NCI-H2081 (cell line): Measurements from ENCODE around the gene KAT14.
A peak's percentile ranks its signal among the peaks of the same experiment; 100 is the strongest.
"Not testable (repeated sequence)": the region's sequence is repeated elsewhere in the genome, so short reads cannot be mapped to it uniquely, and the experiment has no call there.

Source experiments
- DNase-seq, 2 experiments: peaks; one replicate each; lab custom pipeline; 2025; lab: John Stamatoyannopoulos, UW

Gene KAT14, protein sequence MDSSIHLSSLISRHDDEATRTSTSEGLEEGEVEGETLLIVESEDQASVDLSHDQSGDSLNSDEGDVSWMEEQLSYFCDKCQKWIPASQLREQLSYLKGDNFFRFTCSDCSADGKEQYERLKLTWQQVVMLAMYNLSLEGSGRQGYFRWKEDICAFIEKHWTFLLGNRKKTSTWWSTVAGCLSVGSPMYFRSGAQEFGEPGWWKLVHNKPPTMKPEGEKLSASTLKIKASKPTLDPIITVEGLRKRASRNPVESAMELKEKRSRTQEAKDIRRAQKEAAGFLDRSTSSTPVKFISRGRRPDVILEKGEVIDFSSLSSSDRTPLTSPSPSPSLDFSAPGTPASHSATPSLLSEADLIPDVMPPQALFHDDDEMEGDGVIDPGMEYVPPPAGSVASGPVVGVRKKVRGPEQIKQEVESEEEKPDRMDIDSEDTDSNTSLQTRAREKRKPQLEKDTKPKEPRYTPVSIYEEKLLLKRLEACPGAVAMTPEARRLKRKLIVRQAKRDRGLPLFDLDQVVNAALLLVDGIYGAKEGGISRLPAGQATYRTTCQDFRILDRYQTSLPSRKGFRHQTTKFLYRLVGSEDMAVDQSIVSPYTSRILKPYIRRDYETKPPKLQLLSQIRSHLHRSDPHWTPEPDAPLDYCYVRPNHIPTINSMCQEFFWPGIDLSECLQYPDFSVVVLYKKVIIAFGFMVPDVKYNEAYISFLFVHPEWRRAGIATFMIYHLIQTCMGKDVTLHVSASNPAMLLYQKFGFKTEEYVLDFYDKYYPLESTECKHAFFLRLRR

DNA sequence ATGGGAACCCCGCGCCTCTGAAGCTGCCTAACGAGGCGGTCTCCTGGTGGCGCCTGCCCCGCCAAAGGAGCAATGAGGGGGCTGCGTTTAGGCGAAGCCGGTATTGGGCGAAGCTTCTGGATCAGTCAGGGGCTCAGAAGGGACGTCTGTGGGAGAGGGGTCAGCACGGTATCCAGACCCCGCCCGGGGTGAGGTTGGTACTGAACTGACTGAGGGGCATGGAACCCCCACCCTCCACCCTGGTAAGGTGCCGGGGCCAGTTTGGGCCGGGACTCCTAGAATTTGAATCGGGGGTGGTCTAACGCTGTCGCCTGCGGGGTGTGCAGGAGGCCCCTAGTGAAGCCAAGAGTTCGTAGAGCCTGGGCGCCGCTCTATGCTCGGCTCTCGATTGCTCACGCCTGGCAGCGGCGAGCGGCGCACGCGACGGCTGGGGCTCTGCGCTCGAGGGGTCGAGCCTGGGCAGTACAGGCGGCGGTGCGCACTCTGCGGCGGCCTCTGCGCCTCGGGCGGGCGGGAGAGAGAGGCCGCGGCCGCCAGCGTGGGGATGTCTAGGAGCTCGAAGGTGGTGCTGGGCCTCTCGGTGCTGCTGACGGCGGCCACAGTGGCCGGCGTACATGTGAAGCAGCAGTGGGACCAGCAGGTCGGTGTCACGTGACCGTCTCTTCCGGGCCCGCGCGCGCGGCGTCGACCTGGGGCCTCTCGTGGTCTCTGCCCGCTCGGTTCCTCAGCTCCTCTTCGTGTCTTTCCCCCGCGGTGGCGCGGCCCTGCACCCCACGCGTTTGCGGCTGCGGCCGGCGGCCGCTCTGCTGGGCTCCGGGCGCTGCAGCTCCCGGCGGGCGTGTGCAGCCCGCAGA, at the start of gene KAT14, which contains the start of gene PET117:
Gene KAT14 (plus strand): TSS at position 452 of the 854 bp plus-strand sequence. CDS start 4,798 bp downstream, outside the sequence.
Gene PET117 (plus strand): TSS at position 452 of the 854 bp plus-strand sequence. CDS start 93 bp downstream, at position 545.
- DNase-seq, result peak; percentile 84 to 95

DNA sequence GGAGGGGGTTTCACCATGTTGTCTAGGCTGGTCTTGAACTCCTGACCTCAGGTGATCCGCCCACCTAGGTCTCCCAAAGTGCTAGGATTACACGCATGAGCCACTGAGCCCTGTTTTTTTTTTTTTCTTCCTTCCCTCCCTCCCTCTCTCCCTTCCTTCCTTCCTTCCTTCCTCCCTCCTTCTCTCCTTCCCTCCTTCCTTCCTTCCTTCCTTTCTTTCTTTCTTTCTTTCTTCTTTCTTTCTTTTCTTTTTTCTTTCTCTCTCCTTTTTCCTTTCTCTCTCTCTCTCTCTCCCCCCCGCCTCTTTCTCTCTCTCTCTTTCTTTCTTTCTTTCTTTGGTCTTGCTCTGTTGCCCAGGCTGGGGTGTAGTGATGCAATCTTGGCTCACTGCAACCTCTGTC, 49.4 kb upstream of the KAT14 start:
- DNase-seq, result not testable (repeated sequence)

DNA sequence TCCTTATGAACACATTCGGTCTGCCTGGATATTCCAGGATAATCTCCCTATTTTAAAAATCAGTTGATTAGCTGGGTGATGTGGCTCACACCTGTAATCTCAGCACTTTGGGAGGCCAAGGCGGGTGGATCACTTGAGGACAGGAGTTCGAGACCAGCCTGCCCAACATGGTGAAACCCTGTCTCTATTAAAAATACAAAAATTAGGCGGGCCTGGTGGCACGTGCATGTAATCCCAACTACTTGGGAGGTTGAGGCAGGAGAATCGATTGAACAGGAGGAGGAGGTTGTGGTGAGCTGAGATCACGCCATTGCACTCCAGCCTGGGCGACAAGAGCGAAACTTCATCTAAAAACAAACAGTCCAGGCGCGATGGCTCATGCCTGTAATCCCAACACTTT, 48.8 kb upstream of the KAT14 start:
- DNase-seq, result not testable (repeated sequence)

DNA sequence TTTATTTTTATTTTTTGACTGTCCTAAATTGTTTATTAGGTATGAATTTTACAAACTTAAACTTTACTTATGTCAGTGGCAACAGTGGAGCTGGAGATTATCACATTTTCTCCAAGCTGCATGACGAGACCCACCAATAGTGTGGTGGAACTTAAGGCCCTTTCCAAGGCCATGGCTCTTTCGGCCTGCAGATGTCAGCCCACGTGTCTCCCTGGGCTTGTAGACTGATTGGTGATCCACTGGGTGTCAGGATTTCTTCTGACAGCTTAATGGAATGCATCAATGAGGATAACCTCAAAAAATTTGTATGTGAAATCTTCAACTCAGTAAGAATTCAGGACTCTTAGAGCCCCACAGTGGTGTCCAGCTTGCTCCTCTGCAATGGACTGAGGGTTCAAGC, 47.6 kb upstream of the KAT14 start:
- no peak for DNase-seq

DNA sequence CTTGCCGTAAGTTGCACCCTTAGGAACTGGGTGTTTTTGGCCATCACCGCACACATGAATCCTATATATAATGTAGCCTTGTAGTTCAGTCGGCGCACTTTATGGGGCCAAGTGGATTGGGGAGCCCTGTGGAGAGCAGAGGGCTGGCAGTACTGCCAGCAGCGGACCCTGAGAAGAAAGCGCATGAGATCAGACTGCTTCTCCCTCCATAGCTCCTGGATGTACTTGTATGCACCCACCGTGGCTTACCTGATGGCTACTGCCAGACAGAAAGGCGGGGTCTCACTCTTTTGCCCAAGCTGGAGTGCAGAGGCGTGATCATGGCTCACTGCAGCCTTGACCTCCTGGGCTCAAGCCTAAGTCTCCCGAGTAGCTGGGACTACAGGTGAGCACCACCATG, 47.2 kb upstream of the KAT14 start:
- DNase-seq, result no peak

DNA sequence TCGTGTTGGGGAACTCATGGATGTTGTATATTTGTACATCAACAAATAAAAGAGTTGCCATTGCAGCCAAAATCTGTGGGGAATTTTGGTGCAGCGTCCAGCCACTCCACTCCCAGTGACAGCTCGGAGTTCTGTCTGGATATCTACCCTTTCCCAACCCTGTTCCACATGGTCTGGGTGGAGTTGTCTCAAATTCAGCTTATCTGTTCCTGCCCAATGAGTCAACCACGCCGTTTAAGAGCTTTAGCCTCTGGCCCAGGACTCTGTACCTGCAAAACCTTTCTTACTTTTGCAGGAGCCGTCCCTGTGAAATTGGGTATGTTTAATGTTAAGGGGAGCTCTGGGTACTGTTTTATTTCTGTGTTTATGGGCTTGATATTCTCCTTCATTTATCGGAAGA, 46.0 kb upstream of the KAT14 start:
- no peak for DNase-seq

DNA sequence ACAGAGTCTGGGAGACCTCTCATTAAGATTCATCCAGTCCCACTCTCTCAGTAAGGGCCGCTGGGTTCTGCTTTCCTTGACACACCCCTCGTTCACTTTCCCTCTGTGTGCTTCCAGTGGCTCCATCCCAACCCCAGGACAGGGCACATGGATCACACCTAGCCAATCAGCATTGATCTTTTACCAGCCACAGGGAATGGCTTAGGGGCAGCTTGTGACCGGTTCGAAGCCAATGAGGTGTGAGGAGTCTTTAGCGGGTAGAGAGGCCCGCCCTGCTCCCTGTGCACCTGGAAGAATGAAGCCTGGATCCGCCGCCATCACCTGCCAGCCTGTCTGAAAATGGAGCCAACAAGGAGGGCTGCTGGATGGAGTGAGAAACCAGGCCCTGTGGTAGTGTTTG, 44.8 kb upstream of the KAT14 start:
- DNase-seq, result no peak

DNA sequence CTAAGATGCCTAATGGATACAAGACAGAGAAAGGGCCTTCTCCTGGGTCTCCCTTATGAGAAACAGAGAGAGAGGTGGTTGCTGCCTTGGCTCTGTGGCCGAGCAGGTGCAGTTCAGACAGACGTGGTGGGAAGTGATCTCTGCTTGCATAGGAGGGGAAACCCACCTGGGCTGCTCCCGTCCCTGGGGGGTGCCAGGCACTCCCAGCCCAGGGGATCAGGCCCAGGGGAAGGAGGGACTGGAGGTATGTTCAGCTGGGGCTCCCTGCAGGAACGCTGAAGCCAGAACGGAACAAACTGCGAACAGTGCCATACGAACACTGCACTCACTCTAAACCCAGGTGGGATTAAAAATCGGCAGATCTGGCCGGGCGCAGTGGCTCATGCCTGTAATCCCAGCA, 44.3 kb upstream of the KAT14 start:
- no peak for DNase-seq

DNA sequence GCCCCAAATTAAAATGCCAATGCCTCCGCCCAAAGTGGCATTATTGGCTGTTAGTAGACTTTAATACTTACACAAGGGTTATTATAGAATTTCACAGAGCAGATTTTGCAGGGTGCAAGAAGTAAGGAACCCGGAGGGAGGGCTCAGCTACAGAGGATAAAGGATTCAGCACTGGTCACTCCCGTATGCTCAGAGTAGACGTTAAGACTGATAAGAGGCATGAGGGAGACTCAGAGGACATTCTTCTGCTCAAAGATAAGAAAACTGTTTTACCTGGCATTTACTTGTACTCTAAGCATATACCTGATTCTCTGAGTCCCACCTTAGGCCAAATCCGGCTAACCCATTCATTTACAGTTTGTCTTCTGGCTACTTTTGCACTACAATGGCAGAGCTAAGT, 43.5 kb upstream of the KAT14 start:
- DNase-seq, result no peak

DNA sequence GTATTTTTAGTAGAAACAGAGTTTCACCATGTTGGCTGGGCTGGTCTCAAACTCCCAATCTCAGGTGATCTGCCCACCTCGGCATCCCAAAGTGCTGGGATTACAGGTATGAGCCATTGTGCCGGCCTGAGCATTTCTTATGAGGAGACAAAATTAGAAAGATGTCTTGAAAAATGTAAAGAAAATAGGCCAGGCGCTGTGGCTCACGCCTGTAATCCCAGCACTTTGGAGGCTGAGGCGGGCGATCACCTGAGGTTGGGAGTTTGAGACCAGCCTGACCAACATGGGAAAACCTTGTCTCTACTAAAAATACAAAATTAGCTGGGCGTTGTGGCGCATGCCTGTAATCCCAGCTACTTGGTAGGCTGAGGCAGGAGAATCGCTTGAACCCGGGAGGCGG, 37.1 kb upstream of the KAT14 start:
- not testable (repeated sequence) for DNase-seq

DNA sequence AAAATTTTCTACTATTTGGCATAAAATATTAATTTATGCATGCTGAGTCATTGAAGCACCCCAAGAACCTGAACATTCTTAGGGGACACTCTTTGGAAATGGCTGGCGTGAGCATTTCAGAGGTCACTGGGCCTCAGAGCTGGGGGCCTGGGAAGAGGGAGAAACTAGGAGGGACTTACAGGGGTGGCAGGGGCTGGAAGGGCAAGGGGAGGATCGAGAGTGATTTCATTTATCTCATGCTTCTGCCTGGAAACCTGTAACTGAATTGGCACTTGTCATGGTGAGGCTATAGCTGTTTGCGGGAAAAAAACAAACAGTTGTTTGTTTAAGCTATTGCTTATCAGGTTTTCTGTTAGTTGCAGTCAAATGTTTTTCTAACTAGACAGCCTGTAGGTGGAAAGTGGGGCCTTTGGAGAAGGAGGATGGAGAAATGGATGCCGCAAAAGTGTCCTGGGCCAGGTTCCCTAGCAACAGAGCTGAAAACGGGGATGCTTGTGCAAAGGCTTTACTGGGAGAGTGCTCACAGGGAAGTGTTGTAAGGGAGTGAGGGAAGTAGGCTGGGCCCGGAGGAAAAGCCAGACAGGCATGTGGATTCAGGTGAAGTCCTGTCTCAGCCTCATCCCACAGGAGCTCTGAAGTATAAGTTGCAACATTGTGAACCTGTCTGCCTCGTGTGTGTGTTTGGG, 36.4 kb upstream of the KAT14 start:
- DNase-seq, result no peak

DNA sequence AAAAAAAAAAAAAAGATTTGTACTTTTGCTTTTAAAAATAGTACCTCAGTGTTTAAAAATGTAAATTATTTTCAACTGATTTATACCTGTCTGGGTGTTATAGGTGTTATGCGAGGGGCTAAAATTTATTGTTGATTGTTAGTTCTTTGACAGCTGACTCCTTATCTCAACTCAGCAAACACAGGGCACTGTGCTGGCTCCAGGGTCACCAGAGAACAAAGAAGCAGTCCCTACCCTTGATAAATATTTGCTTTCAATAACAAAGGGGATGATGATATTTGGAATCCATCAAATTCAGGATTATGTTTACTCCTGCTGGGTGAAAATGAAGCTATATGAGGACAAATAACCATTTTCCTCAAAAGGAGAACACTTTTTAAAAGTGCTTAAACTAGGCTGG, 34.2 kb upstream of the KAT14 start:
- peak; percentile 2 to 52 for DNase-seq

DNA sequence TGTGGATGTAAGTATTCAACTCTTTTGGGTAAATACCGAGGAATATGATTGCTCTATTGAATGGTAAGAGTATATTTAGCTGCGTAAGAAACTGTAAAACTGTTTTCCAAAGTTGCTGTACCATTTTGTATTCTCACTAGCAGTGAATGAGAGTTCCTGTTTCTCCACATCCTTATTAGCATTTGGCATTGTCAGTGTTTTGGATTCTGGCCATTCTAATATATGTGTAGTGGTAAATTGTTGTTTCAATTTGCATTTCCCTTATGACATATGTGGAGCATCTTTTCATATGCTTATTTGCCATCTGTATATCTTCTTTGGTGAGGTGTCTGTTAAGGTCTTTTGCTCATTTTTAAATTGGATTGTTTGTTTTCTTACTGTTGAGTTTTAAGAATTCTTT, 29.3 kb upstream of the KAT14 start:
- no peak for DNase-seq

DNA sequence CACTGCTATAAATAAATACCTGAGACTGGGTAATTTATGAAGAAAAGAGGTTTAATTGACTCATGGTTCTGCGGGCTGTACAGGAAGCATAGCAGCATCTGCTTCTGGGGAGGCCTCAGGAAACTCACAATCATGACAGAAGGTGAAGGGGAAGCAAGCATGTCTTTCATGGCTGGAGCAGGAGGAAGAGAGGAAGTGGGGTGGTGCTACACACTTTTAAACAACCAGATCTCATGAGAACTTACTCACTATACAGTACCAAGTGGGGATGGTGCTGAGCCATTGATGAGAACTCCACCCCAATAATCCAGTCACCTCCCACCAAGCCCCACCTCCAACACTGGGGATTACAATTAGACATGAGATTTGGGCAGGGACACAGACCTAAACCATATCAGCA, 9.1 kb upstream of the KAT14 start:
- DNase-seq, result not testable (repeated sequence)

DNA sequence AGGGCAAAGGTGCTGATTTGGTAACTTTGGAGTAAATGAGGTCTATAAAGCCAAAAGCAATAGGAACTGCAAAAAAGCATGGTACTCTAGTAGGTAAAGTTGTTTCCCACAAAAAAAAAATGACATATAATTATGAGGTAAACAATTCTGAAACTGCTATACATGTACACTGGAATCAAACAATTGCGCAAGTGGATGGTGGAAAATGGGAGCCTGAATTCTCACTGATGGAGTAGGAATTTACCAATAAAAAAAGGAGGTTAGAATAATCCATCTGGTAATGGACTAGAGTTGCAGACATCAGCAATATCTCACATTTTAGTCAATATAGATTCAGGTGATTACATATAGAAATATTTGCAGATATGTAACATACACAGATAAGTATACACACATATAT, 5.0 kb upstream of the KAT14 start:
- no peak for DNase-seq

DNA sequence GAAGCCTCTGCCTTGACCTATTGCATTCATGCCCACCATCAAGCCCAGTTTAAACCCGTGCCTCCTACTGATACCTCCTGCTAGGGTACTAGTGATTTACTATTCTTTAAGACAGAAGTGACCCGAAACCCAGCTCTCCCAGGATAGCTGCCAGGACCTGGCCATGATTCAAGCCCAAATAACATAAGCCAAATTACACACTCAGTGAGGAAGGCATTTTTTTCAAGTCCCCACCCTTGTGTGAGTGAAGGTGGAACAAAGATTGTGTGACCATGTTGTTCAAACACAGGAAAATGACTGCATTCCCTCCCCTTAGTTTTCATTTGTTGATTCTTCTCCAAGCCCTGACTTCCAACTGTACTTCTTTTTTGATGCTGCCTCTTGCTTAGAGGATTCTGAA, 3.7 kb upstream of the KAT14 start:
- DNase-seq, result peak; percentile 13 to 27

DNA sequence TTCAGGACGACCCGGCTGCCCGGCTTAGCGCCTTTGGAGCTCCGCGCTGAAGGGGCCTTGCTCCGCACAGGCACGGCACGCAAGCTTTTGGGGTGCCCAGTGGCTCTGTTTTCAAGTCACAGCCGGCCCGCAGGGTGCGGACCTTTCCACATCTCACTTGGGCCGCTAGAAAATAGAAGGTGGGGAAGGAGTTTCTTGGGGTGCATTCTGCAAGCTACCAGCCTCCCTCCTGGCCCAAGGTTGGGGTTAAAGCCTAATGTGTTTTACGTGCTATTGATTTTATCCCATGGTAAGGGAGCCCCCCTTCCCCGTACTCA, 561 bp downstream of the KAT14 start:
- DNase-seq, result peak in 1 of 2 experiments; percentile 38

DNA sequence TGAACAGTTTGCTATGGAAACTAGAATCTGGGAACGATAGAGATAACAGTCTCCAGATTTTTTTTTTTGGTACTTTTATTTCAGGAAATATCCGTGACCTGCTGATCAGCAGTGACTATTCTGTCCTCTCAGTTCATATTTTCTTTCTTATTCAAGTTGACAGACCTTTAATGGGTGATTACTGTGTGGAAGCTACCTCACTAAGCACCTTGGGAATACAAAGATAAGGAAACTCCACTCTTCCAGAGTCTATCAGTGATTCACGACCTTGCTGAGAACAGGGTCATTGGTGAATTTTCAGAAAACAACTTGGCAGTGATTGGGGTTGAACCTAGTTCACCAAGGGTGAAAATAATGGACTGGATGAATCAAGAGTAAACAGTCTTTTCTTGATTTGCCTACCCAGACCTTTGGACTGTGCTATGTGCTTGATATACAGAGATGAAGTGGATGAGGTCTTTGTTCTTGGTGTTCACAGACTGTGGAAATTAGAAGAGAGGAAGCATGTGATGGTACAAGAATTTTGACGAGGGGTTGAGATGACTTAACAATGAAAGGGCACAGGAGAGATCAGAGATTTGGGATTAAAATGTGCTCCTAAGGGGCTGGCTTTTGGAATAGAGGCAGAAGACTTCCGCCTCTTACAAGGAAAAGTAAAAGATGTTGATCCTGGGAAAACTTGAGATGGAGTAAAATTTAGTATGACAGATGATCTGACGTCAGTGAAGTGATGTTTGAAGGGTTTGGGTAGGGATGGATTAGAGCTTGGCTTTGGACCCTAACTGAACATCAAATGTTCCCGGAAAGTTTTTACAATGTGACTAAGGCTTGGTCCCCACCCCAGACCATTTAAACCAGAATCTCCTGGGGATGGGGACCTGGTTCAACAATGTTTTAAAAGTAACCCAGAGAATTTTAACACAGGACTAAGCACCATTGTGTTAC, 1.2 kb downstream of the KAT14 start:
- DNase-seq, result no peak

DNA sequence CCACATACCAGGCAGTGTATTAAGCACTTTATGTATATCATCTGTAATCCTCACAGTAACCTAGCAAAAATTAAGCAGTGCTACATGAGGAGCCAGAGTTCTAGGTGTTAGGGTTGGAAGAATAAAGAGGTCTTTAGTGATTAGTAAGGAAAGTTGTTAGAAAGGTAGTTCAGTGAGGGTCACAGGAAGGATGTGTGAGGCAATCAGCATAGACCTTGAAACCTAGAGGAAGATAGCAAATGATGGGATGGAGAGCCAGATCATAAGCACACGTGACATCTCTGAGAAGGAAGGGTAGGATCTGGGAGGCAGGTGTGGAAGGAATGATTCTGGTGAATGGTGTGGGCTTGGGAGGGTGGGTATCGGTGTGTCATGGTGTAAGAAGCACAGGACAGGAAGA, 2.2 kb downstream of the KAT14 start:
- no peak for DNase-seq

DNA sequence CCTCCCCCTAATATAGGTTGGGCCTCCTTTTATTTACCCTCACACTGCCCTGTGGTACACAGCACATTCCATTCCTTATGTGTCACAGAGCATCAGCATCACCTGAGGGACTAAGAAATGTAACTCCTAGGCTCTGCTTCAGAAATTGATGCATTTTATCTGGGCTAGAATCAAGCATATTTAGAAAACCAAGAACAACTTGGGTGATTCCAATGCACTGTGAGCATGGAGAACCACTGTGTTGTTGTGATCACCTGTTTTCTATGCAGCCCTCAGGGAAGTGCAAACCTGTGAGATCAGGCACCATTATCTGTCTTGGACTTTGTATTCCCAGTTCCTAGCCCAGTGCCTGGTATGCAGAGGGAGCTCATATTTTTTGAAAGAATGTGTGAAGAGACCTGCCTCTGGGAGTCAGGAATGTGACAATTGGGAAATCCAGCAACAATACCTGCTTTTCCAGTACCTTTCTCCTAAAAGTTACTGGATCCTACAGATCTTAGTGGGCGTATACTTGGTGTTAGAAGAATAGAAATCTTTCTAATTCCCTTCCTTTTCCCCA, 7.0 kb downstream of the KAT14 start:
- no peak for DNase-seq
